GM23338 (cell line): ENCODE measurements around the gene ITIH5.

Source experiments
- CREB1 ChIP-seq: fragments of 250-450 bp; sonication (Bioruptor Pico); IDR thresholded peaks from 2 replicates; pipeline ENCODE4 v1.5.0; 2020; ENCODE audit warnings: low read depth, mild to moderate bottlenecking, moderate library complexity
- CTCF ChIP-seq, 2 experiments: fragments of 200-600 bp in 1 of 2; sonication (generic) in 1 of 2; conservative IDR thresholded peaks; 2 replicates each; pipeline versions ENCODE4 v1.5.1 to v1.6.1; 2016 to 2017; ENCODE audit warnings: antibody characterized with exemption in 2 of 2, low read depth in 2 of 2, mild to moderate bottlenecking in 2 of 2, moderate library complexity in 1 of 2
- ETS1 ChIP-seq: IDR thresholded peaks from 2 replicates; pipeline ENCODE4 v1.6.1; 2016; ENCODE audit warnings: antibody characterized with exemption
- EZH2 ChIP-seq: fragments of 200-600 bp; sonication (generic); IDR thresholded peaks from one replicate; pipeline ENCODE4 v1.8.0; 2017; ENCODE audit warnings: antibody characterized with exemption, mild to moderate bottlenecking, low read depth; ENCODE audit not compliant: unreplicated experiment
- EZH2phosphoT487 ChIP-seq: fragments of 200-600 bp; sonication (generic); IDR thresholded peaks from one replicate; pipeline ENCODE4 v1.8.1; 2018; ENCODE audit warnings: antibody characterized with exemption; ENCODE audit not compliant: unreplicated experiment
- JUNB ChIP-seq: IDR thresholded peaks from one replicate; pipeline ENCODE4 v1.6.1; 2016; ENCODE audit warnings: antibody characterized with exemption; ENCODE audit not compliant: unreplicated experiment
- NANOG ChIP-seq: IDR thresholded peaks from 2 replicates; pipeline ENCODE4 v1.6.1; 2016; ENCODE audit warnings: antibody characterized with exemption, borderline replicate concordance
- POLR2AphosphoS5 ChIP-seq: IDR thresholded peaks from 2 replicates; pipeline ENCODE4 v1.6.1; 2016; ENCODE audit warnings: antibody characterized with exemption, low read depth
- REST ChIP-seq: IDR thresholded peaks from one replicate; pipeline ENCODE4 v1.6.1; 2018; ENCODE audit warnings: antibody characterized with exemption; ENCODE audit not compliant: unreplicated experiment
- STAT1 ChIP-seq: IDR thresholded peaks from one replicate; pipeline ENCODE4 v1.6.1; 2016; ENCODE audit warnings: antibody characterized with exemption; ENCODE audit not compliant: unreplicated experiment
- ZNF114 ChIP-seq: fragments of 250-450 bp; sonication (Bioruptor Pico); IDR thresholded peaks from 2 replicates; pipeline ENCODE4 v1.5.0; 2020; ENCODE audit warnings: mild to moderate bottlenecking, moderate library complexity
- ZNF331 ChIP-seq: fragments of 250-450 bp; sonication (Bioruptor Pico); IDR thresholded peaks from 2 replicates; pipeline ENCODE4 v1.5.0; 2020; ENCODE audit warnings: low read depth, mild to moderate bottlenecking, moderate library complexity
- ZNF462 ChIP-seq: fragments of 250-450 bp; sonication (Bioruptor Pico); IDR thresholded peaks from 2 replicates; pipeline ENCODE4 v1.5.0; 2020; ENCODE audit warnings: mild to moderate bottlenecking, moderate library complexity

GRCh38 chr10:7625836-7626235 lies 40.9 kb downstream of the ITIH5 start:
- TF ChIP-seq POLR2AphosphoS5 = no peak
- no peak for TF ChIP-seq CTCF (conservative IDR thresholded peaks at IDR 0.05; ENCODE audit: low read depth in 2 of 2)
- no peak for TF ChIP-seq JUNB
- TF ChIP-seq STAT1 = no peak
- TF ChIP-seq REST = no peak
- no peak for TF ChIP-seq NANOG
- TF ChIP-seq ZNF114 (CRISPR knock-in tag) = no peak
- no peak for TF ChIP-seq CREB1 (CRISPR knock-in tag)
- TF ChIP-seq EZH2 = no peak
- TF ChIP-seq ZNF331 (CRISPR knock-in tag) = no peak
- TF ChIP-seq EZH2phosphoT487 = no peak
- no peak for TF ChIP-seq ETS1
- TF ChIP-seq ZNF462 = no peak
